Upper lobe of left lung (tissue), 4 donors: ENCODE measurements around the gene PLIN4.

Experiments
- EP300 ChIP-seq, 4 donors: sonication (generic); formaldehyde crosslinking; IDR thresholded peaks; one replicate each; pipeline ENCODE4 v1.5.1; 2017; ENCODE audit warnings: antibody characterized with exemption in 4 of 4, control low read depth in 2 of 4
- POLR2A ChIP-seq, 4 donors: fragments of 450-650 bp; IDR thresholded peaks; one replicate each; pipeline ENCODE4 v1.5.1; 2016 to 2017; ENCODE audit warnings: antibody characterized with exemption in 4 of 4, mild to moderate bottlenecking in 2 of 4
- POLR2AphosphoS5 ChIP-seq, 2 donors: sonication (generic); formaldehyde crosslinking; IDR thresholded peaks; one replicate each; pipeline ENCODE4 v1.5.1; 2017; ENCODE audit warnings: antibody characterized with exemption in 2 of 2
- TF ChIP-seq, protein P1 (sequence below), 6 experiments: fragments of 450-650 bp in 4 of 6; fragments of 200-600 bp in 2 of 6; sonication (generic) in 2 of 6; IDR thresholded peaks; one replicate each; pipeline ENCODE4 v1.5.1; 2016 to 2019; ENCODE audit warnings: antibody characterized with exemption in 6 of 6

DNA sequence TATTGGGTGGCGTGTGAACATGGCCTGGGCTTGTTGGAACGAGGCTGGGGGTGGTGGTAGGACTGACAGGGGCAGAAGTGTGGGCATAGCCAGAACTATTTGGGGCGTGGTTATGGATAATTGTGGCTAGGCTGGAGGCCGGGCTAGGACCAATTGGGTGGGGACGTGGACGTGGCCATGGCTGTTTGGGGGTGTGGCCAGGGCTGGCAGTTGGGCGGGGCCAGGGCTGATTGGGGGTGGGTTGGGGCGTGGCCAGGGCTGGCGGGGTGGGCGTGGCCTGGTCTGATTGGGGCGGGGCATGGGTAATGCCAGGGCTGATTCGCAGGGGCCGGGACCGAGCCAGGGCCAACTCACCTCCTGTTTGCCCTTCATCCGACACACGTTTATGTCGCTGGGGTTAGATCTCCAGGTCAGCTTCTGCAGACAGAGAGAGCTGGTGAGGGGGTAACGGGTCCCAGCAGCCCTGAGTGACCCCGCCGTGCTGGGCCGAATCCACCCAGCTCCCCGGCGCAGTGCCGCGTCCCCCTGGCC, 38.4 kb upstream of the PLIN4 start:
- TF ChIP-seq POLR2A (IDR thresholded peaks at IDR 0.05) (no peak), EP300 (IDR thresholded peaks at IDR 0.05) (no peak), POLR2AphosphoS5 (IDR thresholded peaks at IDR 0.05) (no peak)
- TF ChIP-seq, protein P1, sequence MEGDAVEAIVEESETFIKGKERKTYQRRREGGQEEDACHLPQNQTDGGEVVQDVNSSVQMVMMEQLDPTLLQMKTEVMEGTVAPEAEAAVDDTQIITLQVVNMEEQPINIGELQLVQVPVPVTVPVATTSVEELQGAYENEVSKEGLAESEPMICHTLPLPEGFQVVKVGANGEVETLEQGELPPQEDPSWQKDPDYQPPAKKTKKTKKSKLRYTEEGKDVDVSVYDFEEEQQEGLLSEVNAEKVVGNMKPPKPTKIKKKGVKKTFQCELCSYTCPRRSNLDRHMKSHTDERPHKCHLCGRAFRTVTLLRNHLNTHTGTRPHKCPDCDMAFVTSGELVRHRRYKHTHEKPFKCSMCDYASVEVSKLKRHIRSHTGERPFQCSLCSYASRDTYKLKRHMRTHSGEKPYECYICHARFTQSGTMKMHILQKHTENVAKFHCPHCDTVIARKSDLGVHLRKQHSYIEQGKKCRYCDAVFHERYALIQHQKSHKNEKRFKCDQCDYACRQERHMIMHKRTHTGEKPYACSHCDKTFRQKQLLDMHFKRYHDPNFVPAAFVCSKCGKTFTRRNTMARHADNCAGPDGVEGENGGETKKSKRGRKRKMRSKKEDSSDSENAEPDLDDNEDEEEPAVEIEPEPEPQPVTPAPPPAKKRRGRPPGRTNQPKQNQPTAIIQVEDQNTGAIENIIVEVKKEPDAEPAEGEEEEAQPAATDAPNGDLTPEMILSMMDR (IDR thresholded peaks at IDR 0.05), result no peak
